ENCODE data around the gene CCDC177. TPM values are rescaled to one million over a fixed set of nuclear protein-coding genes. Genes with fewer than 3 reads are reported as not detected.
A peak's percentile ranks its signal among the peaks of the same experiment; 100 is the strongest.

The CCDC177 gene
- not detected for total RNA-seq
- total RNA-seq (2013), result not detected

DNA sequence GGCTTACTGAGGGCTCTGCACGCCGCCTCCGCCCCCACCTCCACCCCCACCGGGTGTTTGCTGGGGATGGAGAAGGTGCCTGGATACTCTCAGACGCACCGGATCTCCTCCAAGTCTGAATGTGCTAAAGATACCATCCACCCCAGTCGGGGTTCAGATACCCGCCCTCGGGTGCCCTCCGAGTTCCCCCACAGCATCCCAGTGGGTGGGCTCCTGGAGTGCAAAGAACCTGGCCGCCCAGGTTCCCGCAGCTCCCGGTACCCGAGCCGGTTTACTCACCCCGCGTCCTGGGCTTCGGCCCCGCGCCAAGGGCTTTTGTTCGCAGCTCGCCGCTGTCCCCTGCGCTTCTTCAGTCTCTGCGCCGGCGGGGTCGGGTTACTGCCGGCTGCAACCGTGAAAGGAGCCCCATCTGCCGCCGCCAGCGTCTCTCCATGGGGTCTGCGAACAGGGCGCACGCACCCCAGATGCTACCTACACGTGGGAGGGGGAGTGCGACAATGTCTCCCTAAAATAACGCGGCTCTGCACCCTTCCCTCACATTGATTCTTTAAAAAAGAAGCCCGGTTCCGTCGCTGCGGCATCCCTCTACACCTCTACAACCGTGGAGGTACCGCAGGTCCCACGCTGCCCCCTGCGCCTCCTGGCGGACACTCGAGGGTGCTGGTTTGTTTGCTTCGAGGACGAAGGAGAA lies at the start of gene CCDC177:
Gene CCDC177 (minus strand): TSS at position 609 of the 691 bp plus-strand sequence. CDS start 1,249 bp downstream, outside the sequence.
- intact Hi-C loops (cut with micrococcal nuclease), result loop anchor here (1.0 kb wide), 1 partner anchor 332 kb away; no protein-coding TSS in a partner anchor
- Histone ChIP-seq H3K27me3 (ENCODE audit: control insufficient read depth, insufficient read depth, low read length) (peaks cover 24% of the 10 kb centered on the region), H3K4me1 (ENCODE audit: control insufficient read depth, insufficient read depth, low read length) (peaks cover 17% of the 10 kb centered on the region), H3K36me3 (ENCODE audit: control insufficient read depth, insufficient read depth, low read length) (no peaks in the 10 kb centered on the region), H3K9me3 (ENCODE audit: control insufficient read depth, insufficient read depth, low read length) (no peaks in the 10 kb centered on the region), H3K4me3 (ENCODE audit: low read length) (peak within 1 kb of the TSS; percentile 30), H3K27ac (ENCODE audit: low read length) (no peak within 1 kb of the TSS)
- Mint-ChIP-seq H3K27ac (peak within 1 kb of the TSS in 1 of 2 donors; percentile 50), H3K4me3 (peak within 1 kb of the TSS; percentile 89), H3K4me1 (peaks cover 6 to 12% of the 10 kb centered on the region in 2 donors), H3K27me3 (ENCODE audit: low read depth in 2 of 2) (peaks cover 41 to 42% of the 10 kb centered on the region in 2 donors), H3K9me3 (no peaks in the 10 kb centered on the region), H3K36me3 (no peaks in the 10 kb centered on the region)
- DNase-seq (peak; percentile 63 to 84), ATAC-seq (peak; percentile 81 to 95 (median 94))
- TF ChIP-seq, protein P1, sequence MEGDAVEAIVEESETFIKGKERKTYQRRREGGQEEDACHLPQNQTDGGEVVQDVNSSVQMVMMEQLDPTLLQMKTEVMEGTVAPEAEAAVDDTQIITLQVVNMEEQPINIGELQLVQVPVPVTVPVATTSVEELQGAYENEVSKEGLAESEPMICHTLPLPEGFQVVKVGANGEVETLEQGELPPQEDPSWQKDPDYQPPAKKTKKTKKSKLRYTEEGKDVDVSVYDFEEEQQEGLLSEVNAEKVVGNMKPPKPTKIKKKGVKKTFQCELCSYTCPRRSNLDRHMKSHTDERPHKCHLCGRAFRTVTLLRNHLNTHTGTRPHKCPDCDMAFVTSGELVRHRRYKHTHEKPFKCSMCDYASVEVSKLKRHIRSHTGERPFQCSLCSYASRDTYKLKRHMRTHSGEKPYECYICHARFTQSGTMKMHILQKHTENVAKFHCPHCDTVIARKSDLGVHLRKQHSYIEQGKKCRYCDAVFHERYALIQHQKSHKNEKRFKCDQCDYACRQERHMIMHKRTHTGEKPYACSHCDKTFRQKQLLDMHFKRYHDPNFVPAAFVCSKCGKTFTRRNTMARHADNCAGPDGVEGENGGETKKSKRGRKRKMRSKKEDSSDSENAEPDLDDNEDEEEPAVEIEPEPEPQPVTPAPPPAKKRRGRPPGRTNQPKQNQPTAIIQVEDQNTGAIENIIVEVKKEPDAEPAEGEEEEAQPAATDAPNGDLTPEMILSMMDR (IDR thresholded peaks at IDR 0.05), result peak; percentile 94
- WGBS (ENCODE audit: insufficient coverage), result 2% methylated on average over 43 of the region's 52 CpGs

DNA sequence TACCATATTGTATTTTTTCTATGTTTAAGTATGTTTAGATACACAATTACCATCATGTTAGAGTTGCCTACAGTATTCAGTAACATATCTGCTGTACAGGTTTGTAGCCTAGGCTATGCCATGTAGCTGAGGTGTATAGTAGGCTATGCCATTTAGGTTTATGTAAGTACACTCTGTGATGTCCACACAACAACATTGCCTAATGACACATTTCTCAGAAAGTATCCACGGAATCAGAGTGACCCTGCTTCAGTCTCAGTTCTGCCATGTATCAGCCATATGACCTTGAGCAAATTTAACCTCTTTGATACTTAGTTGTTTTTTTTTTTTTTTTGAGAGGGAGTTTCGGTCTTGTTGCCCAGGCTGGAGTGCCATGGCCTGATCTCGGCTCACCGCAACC lies 49.5 kb upstream of the CCDC177 start:
- Mint-ChIP-seq H3K27ac (peak overlapping the region; percentile 27 to 97), H3K36me3 (no peaks in the 10 kb centered on the region), H3K27me3 (ENCODE audit: low read depth in 2 of 2) (no peaks in the 10 kb centered on the region), H3K4me3 (no peak overlapping the region), H3K9me3 (no peaks in the 10 kb centered on the region), H3K4me1 (peaks cover 79 to 86% of the 10 kb centered on the region in 2 donors)
- no peaks in the 10 kb centered on the region for H3K27me3 ChIP-seq (ENCODE audit: control insufficient read depth, insufficient read depth, low read length)
- no peak for ATAC-seq
- H3K36me3 ChIP-seq (ENCODE audit: control insufficient read depth, insufficient read depth, low read length), result no peaks in the 10 kb centered on the region
- 93% methylated on average over 4 of the region's 4 CpGs for WGBS (ENCODE audit: insufficient coverage)
- H3K4me1 ChIP-seq (ENCODE audit: control insufficient read depth, insufficient read depth, low read length), result peaks cover 72% of the 10 kb centered on the region
- TF ChIP-seq, protein P1 (IDR thresholded peaks at IDR 0.05), result no peak
- no peaks in the 10 kb centered on the region for H3K9me3 ChIP-seq (ENCODE audit: control insufficient read depth, insufficient read depth, low read length)
- peak in 1 of 2 donors; percentile 11 for DNase-seq
- intact Hi-C loops (cut with micrococcal nuclease), result loop anchor here (2.0 kb wide), 1 partner anchor 15 kb away; no protein-coding TSS in a partner anchor
- no peak overlapping the region for H3K4me3 ChIP-seq (ENCODE audit: low read length)
- H3K27ac ChIP-seq (ENCODE audit: low read length), result no peak overlapping the region

DNA sequence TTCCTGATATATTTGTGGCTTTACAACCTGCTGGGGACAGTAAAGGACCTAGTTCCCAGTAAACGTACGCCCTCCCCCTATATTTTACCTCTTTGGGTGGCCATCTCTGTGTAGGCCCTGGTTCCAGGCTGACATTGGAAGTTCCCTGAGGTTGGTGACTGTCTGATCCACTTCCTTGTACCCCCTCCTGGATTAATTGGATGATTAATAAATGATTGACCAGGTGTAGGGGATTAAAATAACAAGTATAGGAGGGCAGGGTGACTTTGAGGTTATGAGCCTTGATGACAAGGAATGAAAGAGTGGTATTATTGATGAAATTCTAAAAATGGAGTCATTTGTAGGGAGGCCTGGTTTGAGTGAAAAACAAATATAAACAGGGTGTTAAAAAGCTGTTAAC lies 46.3 kb upstream of the CCDC177 start:
- 63% methylated on average over 2 of the region's 2 CpGs for WGBS (ENCODE audit: insufficient coverage)
- H3K4me1 ChIP-seq (ENCODE audit: control insufficient read depth, insufficient read depth, low read length), result peaks cover 54% of the 10 kb centered on the region
- H3K36me3 Mint-ChIP-seq, result no peaks in the 10 kb centered on the region
- ATAC-seq (no peak), DNase-seq (no peak)
- peaks cover 79 to 87% of the 10 kb centered on the region in 2 donors for H3K4me1 Mint-ChIP-seq
- TF ChIP-seq, protein P1 (IDR thresholded peaks at IDR 0.05), result no peak
- H3K36me3 ChIP-seq (ENCODE audit: control insufficient read depth, insufficient read depth, low read length), result no peaks in the 10 kb centered on the region
- H3K9me3 Mint-ChIP-seq, result no peaks in the 10 kb centered on the region
- intact Hi-C loops (cut with micrococcal nuclease), result no loop called here
- peak overlapping the region; percentile 95 to 96 for H3K27ac Mint-ChIP-seq
- H3K9me3 ChIP-seq (ENCODE audit: control insufficient read depth, insufficient read depth, low read length), result no peaks in the 10 kb centered on the region
- H3K27me3 ChIP-seq (ENCODE audit: control insufficient read depth, insufficient read depth, low read length), result no peaks in the 10 kb centered on the region
- no peak overlapping the region for H3K27ac ChIP-seq (ENCODE audit: low read length)
- H3K4me3 ChIP-seq (ENCODE audit: low read length), result no peak overlapping the region
- no peaks in the 10 kb centered on the region for H3K27me3 Mint-ChIP-seq (ENCODE audit: low read depth in 2 of 2)
- no peak overlapping the region for H3K4me3 Mint-ChIP-seq
